B cell (primary cell): ENCODE data around the gene PPP1R36. TPM values are rescaled to one million over a fixed set of nuclear protein-coding genes. Genes with fewer than 3 reads are reported as not detected.

Source experiments
- ATAC-seq: fragments of 200-7000 bp; cut with Tn5 transposase; one replicate; pipeline ENCODE4 v1.10.0; 2021; ENCODE audit warnings: low read depth, mild to moderate bottlenecking, moderate number of reproducible peaks, moderate library complexity
- CTCF ChIA-PET: fragments of 350-600 bp; sonication (Branson Sonifier 250); formaldehyde crosslinking; loops from one replicate; lab custom pipeline; 2021; ENCODE audit warnings: antibody characterized with exemption, inconsistent platforms; lab: Charles Lee
- POLR2A ChIA-PET: fragments of 350-600 bp; sonication (Branson Sonifier 250); formaldehyde crosslinking; loops from one replicate; lab custom pipeline; 2021; ENCODE audit warnings: antibody characterized with exemption; lab: Charles Lee
- DNase-seq: peaks from one replicate; pipeline ENCODE4 v3.0.0; 2013
- H2AFZ ChIP-seq: 2 replicates; pipeline ENCODE4 v1.6.1; 2012; ENCODE audit warnings: mild to moderate bottlenecking, low read depth, low read length; ENCODE audit not compliant: insufficient read depth, poor library complexity, severe bottlenecking
- H3K27ac ChIP-seq, 2 donors: 1 replicate in 1 of 2; 2 replicates in 1 of 2; pipeline ENCODE4 v1.5.1; 2012 to 2013; ENCODE audit warnings: low read length in 2 of 2, mild to moderate bottlenecking in 2 of 2, moderate library complexity in 1 of 2
- H3K27me3 ChIP-seq, 4 experiments: fragments of 200-600 bp in 1 of 4; sonication (generic) in 1 of 4; replicated peaks in 1 of 4; 1 replicate in 2 of 4; 2 replicates in 2 of 4; pipeline versions ENCODE4 v1.6.1 to v1.7.0; 2013 to 2016; ENCODE audit warnings: low read length in 3 of 4, mild to moderate bottlenecking in 2 of 4, mixed read lengths in 1 of 4, moderate library complexity in 1 of 4; ENCODE audit not compliant: insufficient read depth in 4 of 4, control insufficient read depth in 3 of 4; ENCODE audit errors: control extremely low read depth in 1 of 4
- H3K36me3 ChIP-seq, 2 experiments: replicated peaks in 1 of 2; 1 replicate in 1 of 2; 2 replicates in 1 of 2; pipeline versions ENCODE4 v1.6.1 to v1.7.1; 2013; ENCODE audit warnings: low read length in 1 of 2; ENCODE audit not compliant: insufficient read depth in 2 of 2, control insufficient read depth in 1 of 2; ENCODE audit errors: control extremely low read depth in 1 of 2, extremely low read depth in 1 of 2
- H3K4me1 ChIP-seq, 2 donors: fragments of 200-600 bp in 1 of 2; sonication (generic) in 1 of 2; 1 replicate in 1 of 2; 2 replicates in 1 of 2; pipeline versions ENCODE4 v1.5.1 to v1.6.1; 2013 to 2017; ENCODE audit warnings: low read length in 2 of 2; ENCODE audit not compliant: control insufficient read depth in 2 of 2, insufficient read depth in 2 of 2
- H3K4me2 ChIP-seq: replicated peaks from 2 replicates; pipeline ENCODE3; 2012; ENCODE audit warnings: mild to moderate bottlenecking, low read depth, low read length; ENCODE audit not compliant: poor library complexity, severe bottlenecking
- H3K4me3 ChIP-seq, 5 experiments: fragments of 200-600 bp in 1 of 5; sonication (generic) in 1 of 5; 1 replicate in 3 of 5; 2 replicates in 2 of 5; pipeline versions ENCODE4 v1.5.1 to v1.7.0; 2011 to 2016; ENCODE audit warnings: low read length in 4 of 5, mild to moderate bottlenecking in 4 of 5, low read depth in 2 of 5, control low read depth in 1 of 5, moderate library complexity in 1 of 5; ENCODE audit not compliant: insufficient read depth in 1 of 5; ENCODE audit errors: control extremely low read depth in 1 of 5, extremely low read depth in 1 of 5
- H3K79me2 ChIP-seq: fragments of 200-600 bp; sonication (generic); one replicate; pipeline ENCODE4 v1.6.0; 2016; ENCODE audit warnings: low read length; ENCODE audit not compliant: control insufficient read depth, insufficient read depth
- H3K9ac ChIP-seq: fragments of 200-600 bp; sonication (generic); 2 replicates; pipeline ENCODE4 v1.6.1; 2017; ENCODE audit warnings: mild to moderate bottlenecking, low read length, moderate library complexity
- H3K9me3 ChIP-seq, 3 donors: one replicate each; pipeline versions ENCODE4 v1.6.1 to v1.7.1; 2013; ENCODE audit warnings: low read length in 2 of 3; ENCODE audit not compliant: control insufficient read depth in 2 of 3, insufficient read depth in 1 of 3; ENCODE audit errors: control extremely low read depth in 1 of 3
- H4K20me1 ChIP-seq: 2 replicates; pipeline ENCODE4 v1.6.0; 2012; ENCODE audit warnings: mild to moderate bottlenecking, low read length; ENCODE audit not compliant: insufficient read depth, control insufficient read depth, poor library complexity, severe bottlenecking
- H3K27ac Mint-ChIP-seq: one replicate; pipeline ENCODE4 v1.8.0; 2021; ENCODE audit warnings: mixed read lengths
- H3K27me3 Mint-ChIP-seq: one replicate; pipeline ENCODE4 v1.8.0; 2021; ENCODE audit warnings: mixed read lengths
- H3K4me1 Mint-ChIP-seq: one replicate; pipeline ENCODE4 v1.8.0; 2021; ENCODE audit warnings: mixed read lengths
- H3K4me3 Mint-ChIP-seq: one replicate; pipeline ENCODE4 v1.8.0; 2021; ENCODE audit warnings: mixed read lengths
- H3K9me3 Mint-ChIP-seq: one replicate; pipeline ENCODE4 v1.8.0; 2022; ENCODE audit warnings: mixed read lengths; ENCODE audit not compliant: insufficient read depth
- EZH2 ChIP-seq: IDR thresholded peaks from 2 replicates; pipeline ENCODE4 v1.6.1; 2012; ENCODE audit warnings: borderline replicate concordance, low read depth, mild to moderate bottlenecking, moderate library complexity, low read length; ENCODE audit not compliant: insufficient read depth, poor library complexity, severe bottlenecking
- WGBS: methylation state at CpG from one replicate; pipeline ENCODE4 v1.1.5; 2013; ENCODE audit warnings: missing lambda C conversion rate; ENCODE audit not compliant: insufficient coverage; 5-methylcytosine and 5-hydroxymethylcytosine counted together
- intact Hi-C: fragments of 100-400 bp; cut with micrococcal nuclease; formaldehyde crosslinking; loops from one replicate; pipeline ENCODE4 v1.10.0; 2022
- polyA plus RNA-seq: library from polyadenylated mRNA; depleted of rRNA; stranded (reverse); fragments of >200 nt; gene quantifications from 2 replicates; pipeline ENCODE4 v1.2.3, GENCODE V29; 2012
- total RNA-seq, 2 donors: library from RNA; stranded (reverse); fragments of 120-200 nt in 1 of 2; gene quantifications; 1 replicate in 1 of 2; 2 replicates in 1 of 2; pipeline versions ENCODE4 v1.2.3 to v1.2.4, GENCODE V29; 2013 to 2022
- TF ChIP-seq, protein P1 (sequence below): fragments of 200-600 bp; IDR thresholded peaks from one replicate; pipeline ENCODE4 v1.8.0; 2022; ENCODE audit warnings: antibody characterized with exemption, mild to moderate bottlenecking

PPP1R36 gene
- total and polyA plus RNA-seq, 2 donors (not counting 1 experiment from before 2014, with no cell fraction given): 0.06 TPM; not detected in 1

DNA sequence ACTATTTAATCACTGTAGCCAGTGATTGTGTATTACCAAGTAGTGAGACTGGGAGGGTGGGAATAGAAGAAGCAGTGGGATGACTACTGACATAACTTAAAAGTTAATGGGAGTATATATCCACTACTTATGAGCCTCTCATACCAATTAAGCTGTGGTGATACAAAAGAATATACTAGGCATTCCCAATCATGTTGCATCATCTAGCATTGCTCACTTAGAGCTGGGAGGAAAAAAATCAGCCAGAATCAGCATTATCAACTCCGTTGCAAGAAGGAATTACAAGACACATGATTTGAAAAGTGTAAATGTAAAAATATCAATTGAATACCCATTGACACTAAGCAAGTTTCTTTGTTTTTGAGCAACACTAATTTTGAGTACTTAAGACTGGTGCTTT lies 745 bp upstream of the PPP1R36 start:
- H2AFZ ChIP-seq: no peak overlapping the region
- ChIA-PET POLR2A (no interaction called here), CTCF (interaction anchor here (1.4 to 1.9 kb wide), 2 partner anchors 38 to 88 kb away, joined by 3 to 5 read pairs; no protein-coding TSS in a partner anchor)
- Mint-ChIP-seq H3K4me1 (peaks cover 13% of the 10 kb centered on the region), H3K27ac (no peak overlapping the region), H3K9me3 (no peaks in the 10 kb centered on the region), H3K4me3 (peak overlapping the region; percentile 76), H3K27me3 (peaks cover 30% of the 10 kb centered on the region)
- no peaks in the 10 kb centered on the region for H3K36me3 ChIP-seq
- H3K27ac ChIP-seq: no peak overlapping the region
- DNase-seq (no peak), ATAC-seq (no peak)
- peak overlapping the region; percentile 57 for H3K9ac ChIP-seq
- no peak overlapping the region for H3K4me3 ChIP-seq
- peaks cover 13 to 16% of the 10 kb centered on the region in 2 donors for H3K4me1 ChIP-seq
- no CpG with 5 or more reads among the region's 1 CpG for WGBS
- peaks cover 0 to 21% (median 13%) of the 10 kb centered on the region in 4 experiments for H3K27me3 ChIP-seq
- H4K20me1 ChIP-seq: no peaks in the 10 kb centered on the region
- intact Hi-C loops: no loop called here
- peaks cover 0 to 1% (median 0%) of the 10 kb centered on the region in 3 donors for H3K9me3 ChIP-seq
- peak overlapping the region; percentile 88 for H3K4me2 ChIP-seq
- no peaks in the 10 kb centered on the region for H3K79me2 ChIP-seq
- TF ChIP-seq, protein P1, sequence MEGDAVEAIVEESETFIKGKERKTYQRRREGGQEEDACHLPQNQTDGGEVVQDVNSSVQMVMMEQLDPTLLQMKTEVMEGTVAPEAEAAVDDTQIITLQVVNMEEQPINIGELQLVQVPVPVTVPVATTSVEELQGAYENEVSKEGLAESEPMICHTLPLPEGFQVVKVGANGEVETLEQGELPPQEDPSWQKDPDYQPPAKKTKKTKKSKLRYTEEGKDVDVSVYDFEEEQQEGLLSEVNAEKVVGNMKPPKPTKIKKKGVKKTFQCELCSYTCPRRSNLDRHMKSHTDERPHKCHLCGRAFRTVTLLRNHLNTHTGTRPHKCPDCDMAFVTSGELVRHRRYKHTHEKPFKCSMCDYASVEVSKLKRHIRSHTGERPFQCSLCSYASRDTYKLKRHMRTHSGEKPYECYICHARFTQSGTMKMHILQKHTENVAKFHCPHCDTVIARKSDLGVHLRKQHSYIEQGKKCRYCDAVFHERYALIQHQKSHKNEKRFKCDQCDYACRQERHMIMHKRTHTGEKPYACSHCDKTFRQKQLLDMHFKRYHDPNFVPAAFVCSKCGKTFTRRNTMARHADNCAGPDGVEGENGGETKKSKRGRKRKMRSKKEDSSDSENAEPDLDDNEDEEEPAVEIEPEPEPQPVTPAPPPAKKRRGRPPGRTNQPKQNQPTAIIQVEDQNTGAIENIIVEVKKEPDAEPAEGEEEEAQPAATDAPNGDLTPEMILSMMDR: no peak
- TF ChIP-seq EZH2: no peak

DNA sequence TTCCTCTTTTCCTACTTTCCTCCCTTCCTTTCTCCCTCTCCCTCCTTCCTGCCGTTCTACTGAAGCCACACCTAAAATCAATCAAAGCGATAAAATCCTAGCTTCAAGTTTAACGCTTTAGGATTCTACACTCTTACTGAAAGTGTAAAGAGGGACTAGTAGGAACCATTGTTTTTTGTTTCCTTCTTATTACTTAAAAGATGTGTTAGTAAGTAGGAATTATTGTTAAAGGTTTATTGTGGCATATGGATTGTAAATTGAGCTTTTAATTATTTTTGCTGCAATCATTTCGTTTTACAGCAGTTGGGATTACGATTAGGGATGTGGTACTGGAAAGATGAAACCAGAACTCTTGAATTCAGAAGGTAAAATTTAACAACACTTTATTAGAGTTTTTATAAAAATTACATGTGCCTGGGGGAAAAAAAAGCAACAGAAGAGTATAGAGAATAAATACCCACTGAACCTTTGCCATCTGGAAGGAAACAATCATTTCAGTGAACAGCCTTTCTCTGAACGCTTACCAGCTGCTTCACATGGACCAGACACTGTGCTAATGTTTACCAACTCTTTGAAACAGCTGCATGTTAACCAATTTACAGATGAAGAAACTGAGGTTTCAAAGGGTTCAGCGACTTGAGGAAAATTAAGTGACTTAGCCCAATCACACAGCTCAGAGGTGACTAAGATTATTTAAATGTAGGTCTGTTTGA lies 1.0 kb downstream of the PPP1R36 start:
- peak overlapping the region; percentile 78 for H2AFZ ChIP-seq
- Mint-ChIP-seq H3K4me1 (peaks cover 13% of the 10 kb centered on the region), H3K9me3 (no peaks in the 10 kb centered on the region), H3K27ac (no peak overlapping the region), H3K4me3 (peak overlapping the region; percentile 84), H3K27me3 (peaks cover 35% of the 10 kb centered on the region)
- ChIA-PET POLR2A (no interaction called here), CTCF (interaction anchor here (0.8 to 1.9 kb wide), 2 partner anchors 11 to 86 kb away, joined by 3 to 5 read pairs; partner anchors contain the start of gene HSPA2)
- no peak overlapping the region for H3K27ac ChIP-seq
- H3K9ac ChIP-seq: no peak overlapping the region
- H3K4me1 ChIP-seq: peaks cover 13 to 16% of the 10 kb centered on the region in 2 donors
- H3K36me3 ChIP-seq: no peaks in the 10 kb centered on the region
- intact Hi-C loops: no loop called here
- peaks cover 0 to 21% (median 13%) of the 10 kb centered on the region in 4 experiments for H3K27me3 ChIP-seq
- no peak for DNase-seq
- no peak for ATAC-seq
- no CpG with 5 or more reads among the region's 7 CpGs for WGBS
- no peak for TF ChIP-seq EZH2
- TF ChIP-seq, protein P1: no peak
- H3K9me3 ChIP-seq: peaks cover 0 to 1% (median 0%) of the 10 kb centered on the region in 3 donors
- H3K4me3 ChIP-seq: peak overlapping the region in 1 of 5 experiments; percentile 71
- H3K79me2 ChIP-seq: no peaks in the 10 kb centered on the region
- H4K20me1 ChIP-seq: no peaks in the 10 kb centered on the region
- peak overlapping the region; percentile 88 for H3K4me2 ChIP-seq
